HFFc6 (cell line): ENCODE data around the gene POLD2. TPM values are rescaled to one million over a fixed set of nuclear protein-coding genes. Genes with fewer than 3 reads are reported as not detected.

Source experiments
- DNase-seq: peaks from one replicate; pipeline ENCODE4 v3.0.0-alpha.2; 2018
- H3K27ac Mint-ChIP-seq: 2 replicates; pipeline ENCODE4 v1.8.0; 2020; ENCODE audit warnings: mild to moderate bottlenecking, mixed read lengths
- H3K27me3 Mint-ChIP-seq: 2 replicates; pipeline ENCODE4 v1.8.0; 2021; ENCODE audit warnings: mild to moderate bottlenecking, moderate library complexity, mixed read lengths; ENCODE audit not compliant: insufficient read depth
- H3K36me3 Mint-ChIP-seq: 2 replicates; pipeline ENCODE4 v1.8.0; 2021; ENCODE audit warnings: low read depth, mixed read lengths
- H3K4me1 Mint-ChIP-seq: 2 replicates; pipeline ENCODE4 v1.8.0; 2020; ENCODE audit warnings: low read depth, mixed read lengths
- H3K4me3 Mint-ChIP-seq: 2 replicates; pipeline ENCODE4 v1.8.0; 2020; ENCODE audit warnings: mild to moderate bottlenecking, moderate library complexity, mixed read lengths
- H3K9me3 Mint-ChIP-seq: 2 replicates; pipeline ENCODE4 v1.8.0; 2020; ENCODE audit warnings: mild to moderate bottlenecking, mixed read lengths
- total RNA-seq, 6 experiments: library from RNA; stranded (reverse); fragmentation: NEBNext Ultra II Directional; extraction: Animal tissue kit (Norgen Biotek cat#: 25700); gene quantifications; 2 replicates in 1 of 6; 3 replicates in 5 of 6; pipeline ENCODE4 v1.2.3, GENCODE V29; 2021
- TF ChIP-seq, protein P1 (sequence below): fragments of 200-600 bp; sonication (generic); IDR thresholded peaks from 2 replicates; pipeline ENCODE4 v1.5.0; 2021; ENCODE audit warnings: antibody characterized with exemption, mild to moderate bottlenecking

POLD2 gene
- total RNA-seq, 6 experiments from 2014 or later: 154 to 210 (median 183) TPM

DNA sequence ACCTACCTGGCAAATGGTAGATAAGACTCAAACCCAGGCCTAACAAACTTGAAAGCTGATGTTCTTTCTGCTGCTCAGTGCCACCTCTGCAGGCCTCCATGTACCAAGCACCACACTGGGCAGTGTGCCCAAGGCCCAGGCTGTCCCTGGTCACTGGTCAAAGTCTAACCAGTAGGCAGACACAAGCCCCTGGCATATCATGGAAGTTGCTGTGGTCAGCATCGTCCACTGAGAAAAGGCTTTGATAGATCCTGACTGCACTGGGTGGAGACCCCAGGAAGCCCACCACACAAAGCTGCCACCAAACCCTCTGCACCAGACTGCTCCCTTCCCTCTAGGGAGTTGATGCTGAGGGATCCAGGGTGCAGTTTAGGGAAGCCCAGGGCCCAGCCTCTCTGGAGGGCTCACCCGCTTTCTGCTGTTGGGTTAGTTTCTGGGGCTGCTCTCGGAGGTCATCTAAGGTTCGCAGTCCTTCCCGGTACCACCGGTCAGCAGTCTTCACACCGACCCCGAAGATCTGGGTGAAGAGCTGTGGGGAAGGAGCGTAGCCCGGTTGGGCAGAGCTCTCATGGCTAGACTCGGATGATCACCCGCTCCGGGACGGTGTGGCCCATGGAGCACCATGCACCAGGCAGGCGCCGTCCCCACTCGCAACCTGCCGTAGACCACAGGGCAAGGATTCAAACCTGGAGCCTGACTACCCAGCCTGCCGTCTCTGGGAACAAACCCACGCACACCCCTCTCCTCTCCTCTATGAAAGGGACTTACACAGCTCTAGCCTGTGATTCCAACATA is 47.0 kb downstream of the POLD2 start:
- Mint-ChIP-seq H3K27me3 (peaks cover 10% of the 10 kb centered on the region), H3K4me1 (peaks cover 43% of the 10 kb centered on the region), H3K9me3 (no peaks in the 10 kb centered on the region), H3K36me3 (peaks cover 35% of the 10 kb centered on the region), H3K27ac (peak overlapping the region; percentile 60), H3K4me3 (no peak overlapping the region)
- TF ChIP-seq, protein P1, sequence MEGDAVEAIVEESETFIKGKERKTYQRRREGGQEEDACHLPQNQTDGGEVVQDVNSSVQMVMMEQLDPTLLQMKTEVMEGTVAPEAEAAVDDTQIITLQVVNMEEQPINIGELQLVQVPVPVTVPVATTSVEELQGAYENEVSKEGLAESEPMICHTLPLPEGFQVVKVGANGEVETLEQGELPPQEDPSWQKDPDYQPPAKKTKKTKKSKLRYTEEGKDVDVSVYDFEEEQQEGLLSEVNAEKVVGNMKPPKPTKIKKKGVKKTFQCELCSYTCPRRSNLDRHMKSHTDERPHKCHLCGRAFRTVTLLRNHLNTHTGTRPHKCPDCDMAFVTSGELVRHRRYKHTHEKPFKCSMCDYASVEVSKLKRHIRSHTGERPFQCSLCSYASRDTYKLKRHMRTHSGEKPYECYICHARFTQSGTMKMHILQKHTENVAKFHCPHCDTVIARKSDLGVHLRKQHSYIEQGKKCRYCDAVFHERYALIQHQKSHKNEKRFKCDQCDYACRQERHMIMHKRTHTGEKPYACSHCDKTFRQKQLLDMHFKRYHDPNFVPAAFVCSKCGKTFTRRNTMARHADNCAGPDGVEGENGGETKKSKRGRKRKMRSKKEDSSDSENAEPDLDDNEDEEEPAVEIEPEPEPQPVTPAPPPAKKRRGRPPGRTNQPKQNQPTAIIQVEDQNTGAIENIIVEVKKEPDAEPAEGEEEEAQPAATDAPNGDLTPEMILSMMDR: no peak
- DNase-seq: no peak

DNA sequence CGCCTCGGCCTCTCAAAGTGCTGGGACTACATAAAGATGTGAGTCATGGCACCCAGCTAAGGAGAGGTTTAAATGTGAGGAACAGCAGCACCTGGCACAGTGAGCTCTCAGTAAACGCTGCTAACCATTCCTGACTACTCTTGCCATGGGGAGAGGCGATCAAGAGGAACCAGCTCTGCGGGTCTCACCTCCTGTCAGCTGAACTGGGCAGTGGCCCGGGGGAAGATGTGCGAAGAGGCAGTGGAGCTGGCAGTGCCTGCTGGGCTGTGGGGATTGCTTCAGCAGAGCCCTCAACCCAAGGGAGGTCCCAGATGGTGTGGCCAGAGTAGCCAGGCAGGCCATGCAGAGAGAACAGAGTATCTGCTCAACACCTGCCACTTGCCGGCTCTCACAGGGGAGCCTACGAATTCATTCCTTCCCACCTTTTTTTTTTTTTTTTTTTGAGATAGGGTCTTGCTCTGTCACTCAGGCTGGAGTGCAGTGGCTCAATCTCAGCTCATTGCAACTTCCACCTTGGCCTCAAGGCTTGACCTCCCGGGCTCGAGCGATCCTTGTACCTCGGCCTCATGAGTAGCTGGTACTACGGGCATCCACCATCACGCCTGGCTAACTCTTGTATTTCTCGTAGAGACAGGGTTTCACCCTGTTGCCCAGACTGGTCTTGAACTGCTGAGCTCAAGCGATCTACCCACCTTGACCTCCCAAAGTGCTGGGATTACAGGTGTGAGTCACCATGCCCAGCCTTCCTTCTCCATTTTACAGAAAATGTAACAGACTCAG is 47.9 kb downstream of the POLD2 start:
- H3K9me3 Mint-ChIP-seq: no peaks in the 10 kb centered on the region
- H3K4me3 Mint-ChIP-seq: no peak overlapping the region
- peak overlapping the region; percentile 91 for H3K27ac Mint-ChIP-seq
- no peak for DNase-seq
- peaks cover 42% of the 10 kb centered on the region for H3K4me1 Mint-ChIP-seq
- TF ChIP-seq, protein P1: no peak
- peaks cover 10% of the 10 kb centered on the region for H3K27me3 Mint-ChIP-seq
- H3K36me3 Mint-ChIP-seq: peaks cover 30% of the 10 kb centered on the region

DNA sequence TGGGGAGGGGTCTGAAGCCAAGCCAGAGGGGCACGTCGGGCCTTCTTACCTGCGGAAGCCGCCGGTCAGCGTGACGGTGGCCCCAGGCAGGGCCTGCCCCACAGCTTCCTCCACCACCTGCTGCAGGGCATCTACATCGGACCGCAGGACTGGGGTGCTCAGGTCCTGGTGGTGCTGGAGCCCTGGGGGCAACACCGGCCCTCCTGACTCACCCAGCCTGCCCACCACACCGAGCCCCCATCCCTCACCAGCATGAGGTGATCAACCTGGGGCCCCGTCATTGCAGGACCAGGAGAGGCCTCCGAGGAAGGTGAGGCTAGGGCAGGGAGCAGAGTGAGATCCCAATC is 49.0 kb downstream of the POLD2 start:
- no peak overlapping the region for H3K4me3 Mint-ChIP-seq
- H3K9me3 Mint-ChIP-seq: no peaks in the 10 kb centered on the region
- TF ChIP-seq, protein P1: no peak
- H3K27me3 Mint-ChIP-seq: peaks cover 12% of the 10 kb centered on the region
- no peak for DNase-seq
- H3K4me1 Mint-ChIP-seq: peaks cover 43% of the 10 kb centered on the region
- H3K36me3 Mint-ChIP-seq: peaks cover 30% of the 10 kb centered on the region
- peak overlapping the region; percentile 91 for H3K27ac Mint-ChIP-seq

DNA sequence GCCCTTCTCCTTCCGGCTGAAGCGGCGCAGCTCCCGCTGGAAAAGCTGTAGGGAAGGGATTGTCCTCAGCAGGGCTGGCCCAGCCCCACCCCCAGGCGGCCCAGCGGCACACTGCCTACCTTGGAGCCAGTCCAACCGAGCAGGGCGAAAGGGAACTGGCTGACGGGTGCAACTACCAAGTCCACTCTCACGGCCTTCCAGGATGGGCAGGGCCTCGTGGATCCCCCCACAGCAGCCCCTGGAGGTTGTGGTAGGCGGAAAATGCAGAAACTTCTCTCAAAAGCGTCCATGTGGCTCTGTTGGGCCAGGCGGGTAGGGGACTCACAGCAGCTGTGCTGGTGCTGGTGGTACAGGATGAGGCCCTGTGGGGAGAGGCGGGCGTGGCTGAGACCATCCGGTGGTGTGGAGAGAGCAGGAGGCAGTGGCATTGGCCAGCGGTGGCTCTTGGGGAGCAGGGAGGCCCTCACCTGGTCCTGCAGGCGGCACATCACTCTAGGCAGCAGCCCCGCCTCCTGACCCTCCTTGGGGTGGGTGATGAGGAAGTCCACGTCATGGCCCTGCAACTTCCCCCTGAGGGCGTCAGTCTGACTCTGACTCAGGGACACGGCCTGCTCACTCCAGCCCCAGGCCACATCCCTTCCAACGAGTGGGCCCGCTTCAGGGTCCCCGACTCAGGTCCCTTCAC is 49.5 kb downstream of the POLD2 start:
- TF ChIP-seq, protein P1: no peak; the same call in 1 of the 2 replicates
- H3K4me3 Mint-ChIP-seq: peak overlapping the region; percentile 66
- H3K36me3 Mint-ChIP-seq: peaks cover 30% of the 10 kb centered on the region
- peak overlapping the region; percentile 91 for H3K27ac Mint-ChIP-seq
- DNase-seq: peak; percentile 70
- peaks cover 12% of the 10 kb centered on the region for H3K27me3 Mint-ChIP-seq
- peaks cover 49% of the 10 kb centered on the region for H3K4me1 Mint-ChIP-seq
- no peaks in the 10 kb centered on the region for H3K9me3 Mint-ChIP-seq

DNA sequence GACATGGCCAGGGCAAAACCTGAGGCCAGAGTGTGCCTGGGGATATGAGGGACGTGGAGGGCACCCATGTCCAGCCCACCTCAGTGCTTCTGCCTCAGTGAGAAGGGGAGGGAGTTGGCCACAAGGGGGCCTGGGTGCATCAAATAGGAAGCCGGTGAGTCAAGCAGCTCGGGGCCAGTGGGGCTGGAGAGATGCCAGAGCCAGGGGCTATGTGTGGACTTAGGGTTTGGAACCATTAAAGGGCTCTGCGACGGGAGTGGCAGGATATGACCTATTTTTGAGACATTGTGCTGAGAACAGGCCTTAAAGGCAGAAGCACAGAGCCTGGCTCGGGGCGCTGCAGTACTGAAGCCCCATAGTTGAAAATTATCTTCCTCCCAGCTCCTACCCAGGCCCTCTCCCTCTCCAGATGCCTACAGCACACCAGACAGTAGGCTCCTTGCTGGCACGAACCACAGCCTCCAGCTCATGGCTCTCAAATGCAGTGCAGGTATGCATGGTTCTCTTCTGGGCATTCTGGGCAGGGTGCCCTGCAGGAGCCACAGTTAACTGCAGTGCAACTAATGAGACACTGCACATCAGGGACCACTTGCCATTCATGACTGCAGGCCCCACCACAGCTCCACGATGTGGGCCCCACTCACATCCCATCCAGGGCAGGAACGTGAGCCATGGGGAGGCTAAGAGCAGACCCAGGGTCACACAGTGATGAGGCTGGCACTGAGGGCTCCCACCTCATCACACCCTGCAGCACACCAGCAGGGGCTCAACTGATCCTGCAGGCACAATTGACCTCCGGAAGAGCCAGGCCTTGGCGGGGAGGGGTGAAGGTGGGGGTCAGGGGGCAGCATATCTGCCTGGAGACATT is 50.8 kb downstream of the POLD2 start:
- TF ChIP-seq, protein P1: peak; percentile 94
- peak; percentile 93 for DNase-seq
- H3K4me3 Mint-ChIP-seq: peak overlapping the region; percentile 67
- H3K4me1 Mint-ChIP-seq: peaks cover 61% of the 10 kb centered on the region
- no peaks in the 10 kb centered on the region for H3K9me3 Mint-ChIP-seq
- peak overlapping the region; percentile 91 for H3K27ac Mint-ChIP-seq
- peaks cover 20% of the 10 kb centered on the region for H3K36me3 Mint-ChIP-seq
- H3K27me3 Mint-ChIP-seq: peaks cover 17% of the 10 kb centered on the region
